Measurements from ENCODE around the gene KISS1.

DNA sequence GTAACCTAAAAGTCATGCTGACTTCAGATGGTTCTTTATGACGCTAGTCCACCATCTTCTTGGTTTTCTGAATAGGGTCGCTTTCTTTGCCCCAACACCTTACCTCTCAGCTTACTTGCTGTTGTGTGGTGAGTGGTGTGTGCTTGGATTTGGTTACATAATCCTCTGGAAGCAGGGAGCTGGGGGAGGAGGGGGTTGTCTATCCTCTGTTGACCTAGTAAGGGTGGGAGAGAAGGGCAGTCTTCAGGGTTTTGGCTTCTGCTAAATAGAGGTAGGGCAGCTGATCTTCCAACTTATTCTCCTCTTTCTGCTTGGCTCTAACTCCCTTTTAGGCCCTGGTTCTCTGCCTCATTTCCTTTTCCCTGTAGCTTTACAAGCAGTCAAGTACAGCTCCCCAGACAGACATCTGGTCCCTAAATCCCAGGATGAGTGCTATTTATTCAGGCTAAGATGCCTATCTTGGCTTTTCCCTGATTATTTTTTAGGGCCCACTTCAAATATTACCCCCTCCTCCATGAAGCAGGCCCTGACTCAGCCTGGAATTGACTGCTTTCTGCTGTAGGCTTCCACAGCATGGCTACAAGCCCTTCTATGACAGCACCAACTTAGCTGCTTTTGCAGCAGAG is 23.8 kb downstream of the KISS1 start:
- TF ChIP-seq, protein P1, sequence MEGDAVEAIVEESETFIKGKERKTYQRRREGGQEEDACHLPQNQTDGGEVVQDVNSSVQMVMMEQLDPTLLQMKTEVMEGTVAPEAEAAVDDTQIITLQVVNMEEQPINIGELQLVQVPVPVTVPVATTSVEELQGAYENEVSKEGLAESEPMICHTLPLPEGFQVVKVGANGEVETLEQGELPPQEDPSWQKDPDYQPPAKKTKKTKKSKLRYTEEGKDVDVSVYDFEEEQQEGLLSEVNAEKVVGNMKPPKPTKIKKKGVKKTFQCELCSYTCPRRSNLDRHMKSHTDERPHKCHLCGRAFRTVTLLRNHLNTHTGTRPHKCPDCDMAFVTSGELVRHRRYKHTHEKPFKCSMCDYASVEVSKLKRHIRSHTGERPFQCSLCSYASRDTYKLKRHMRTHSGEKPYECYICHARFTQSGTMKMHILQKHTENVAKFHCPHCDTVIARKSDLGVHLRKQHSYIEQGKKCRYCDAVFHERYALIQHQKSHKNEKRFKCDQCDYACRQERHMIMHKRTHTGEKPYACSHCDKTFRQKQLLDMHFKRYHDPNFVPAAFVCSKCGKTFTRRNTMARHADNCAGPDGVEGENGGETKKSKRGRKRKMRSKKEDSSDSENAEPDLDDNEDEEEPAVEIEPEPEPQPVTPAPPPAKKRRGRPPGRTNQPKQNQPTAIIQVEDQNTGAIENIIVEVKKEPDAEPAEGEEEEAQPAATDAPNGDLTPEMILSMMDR (IDR thresholded peaks at IDR 0.05; ENCODE audit: poor library complexity, severe bottlenecking), result no peak
- TF ChIP-seq RAD21 (conservative IDR thresholded peaks at IDR 0.05) (no peak), EP300 (conservative IDR thresholded peaks at IDR 0.05; ENCODE audit: poor library complexity, severe bottlenecking) (no peak), EZH2 (IDR thresholded peaks at IDR 0.05; ENCODE audit: borderline replicate concordance, insufficient read depth, low read length, poor library complexity, severe bottlenecking) (no peak), TAF1 (IDR thresholded peaks at IDR 0.05; ENCODE audit: low read depth) (no peak), POLR2AphosphoS5 (IDR thresholded peaks at IDR 0.05) (no peak), SMC3 (conservative IDR thresholded peaks at IDR 0.05; ENCODE audit: poor library complexity) (no peak), MXI1 (conservative IDR thresholded peaks at IDR 0.05; ENCODE audit: poor library complexity, severe bottlenecking) (no peak)
- TF ChIP-seq, protein P2, sequence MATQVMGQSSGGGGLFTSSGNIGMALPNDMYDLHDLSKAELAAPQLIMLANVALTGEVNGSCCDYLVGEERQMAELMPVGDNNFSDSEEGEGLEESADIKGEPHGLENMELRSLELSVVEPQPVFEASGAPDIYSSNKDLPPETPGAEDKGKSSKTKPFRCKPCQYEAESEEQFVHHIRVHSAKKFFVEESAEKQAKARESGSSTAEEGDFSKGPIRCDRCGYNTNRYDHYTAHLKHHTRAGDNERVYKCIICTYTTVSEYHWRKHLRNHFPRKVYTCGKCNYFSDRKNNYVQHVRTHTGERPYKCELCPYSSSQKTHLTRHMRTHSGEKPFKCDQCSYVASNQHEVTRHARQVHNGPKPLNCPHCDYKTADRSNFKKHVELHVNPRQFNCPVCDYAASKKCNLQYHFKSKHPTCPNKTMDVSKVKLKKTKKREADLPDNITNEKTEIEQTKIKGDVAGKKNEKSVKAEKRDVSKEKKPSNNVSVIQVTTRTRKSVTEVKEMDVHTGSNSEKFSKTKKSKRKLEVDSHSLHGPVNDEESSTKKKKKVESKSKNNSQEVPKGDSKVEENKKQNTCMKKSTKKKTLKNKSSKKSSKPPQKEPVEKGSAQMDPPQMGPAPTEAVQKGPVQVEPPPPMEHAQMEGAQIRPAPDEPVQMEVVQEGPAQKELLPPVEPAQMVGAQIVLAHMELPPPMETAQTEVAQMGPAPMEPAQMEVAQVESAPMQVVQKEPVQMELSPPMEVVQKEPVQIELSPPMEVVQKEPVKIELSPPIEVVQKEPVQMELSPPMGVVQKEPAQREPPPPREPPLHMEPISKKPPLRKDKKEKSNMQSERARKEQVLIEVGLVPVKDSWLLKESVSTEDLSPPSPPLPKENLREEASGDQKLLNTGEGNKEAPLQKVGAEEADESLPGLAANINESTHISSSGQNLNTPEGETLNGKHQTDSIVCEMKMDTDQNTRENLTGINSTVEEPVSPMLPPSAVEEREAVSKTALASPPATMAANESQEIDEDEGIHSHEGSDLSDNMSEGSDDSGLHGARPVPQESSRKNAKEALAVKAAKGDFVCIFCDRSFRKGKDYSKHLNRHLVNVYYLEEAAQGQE (IDR thresholded peaks at IDR 0.05; ENCODE audit: borderline replicate concordance), result no peak

Data from neural cell (in vitro differentiated cells).